Measurements from ENCODE around the gene PNP.

PNP gene

GRCh38 chr14:20515846-20516245, 46.6 kb downstream of the PNP start:
- Histone ChIP-seq H2AFZ (ENCODE audit: low read depth) (no peak overlapping the region), H3K27ac (no peak overlapping the region), H3K79me2 (ENCODE audit: insufficient read depth, low read depth) (no peaks in the 10 kb centered on the region), H3K9ac (no peak overlapping the region), H3K36me3 (ENCODE audit: insufficient read depth) (no peaks in the 10 kb centered on the region), H3K4me3 (IDR thresholded peaks at IDR 0.05; ENCODE audit: insufficient read depth, low read depth, low read length) (no peak overlapping the region), H3K4me2 (no peak overlapping the region), H3K4me1 (ENCODE audit: low read depth, poor library complexity, severe bottlenecking) (no peaks in the 10 kb centered on the region), H4K20me1 (ENCODE audit: insufficient read depth) (no peaks in the 10 kb centered on the region), H3K27me3 (ENCODE audit: insufficient read depth, low read depth) (no peaks in the 10 kb centered on the region)
- no peak for TF ChIP-seq CTCF (conservative IDR thresholded peaks at IDR 0.05; ENCODE audit: low read depth, low read length)

- H3K4me3 ChIP-seq (IDR thresholded peaks at IDR 0.05; ENCODE audit: insufficient read depth, low read depth, low read length): no peak overlapping the region
- H3K4me1 ChIP-seq (ENCODE audit: low read depth, poor library complexity, severe bottlenecking): no peaks in the 10 kb centered on the region
- H2AFZ ChIP-seq (ENCODE audit: low read depth): no peak overlapping the region
- H3K36me3 ChIP-seq (ENCODE audit: insufficient read depth): no peaks in the 10 kb centered on the region
- H3K27ac ChIP-seq: no peak overlapping the region
- H3K4me2 ChIP-seq: no peak overlapping the region
- TF ChIP-seq CTCF (conservative IDR thresholded peaks at IDR 0.05; ENCODE audit: low read depth, low read length): no peak
- H4K20me1 ChIP-seq (ENCODE audit: insufficient read depth): no peaks in the 10 kb centered on the region
- H3K27me3 ChIP-seq (ENCODE audit: insufficient read depth, low read depth): no peaks in the 10 kb centered on the region
- no peaks in the 10 kb centered on the region for H3K79me2 ChIP-seq (ENCODE audit: insufficient read depth, low read depth)
- H3K9ac ChIP-seq: no peak overlapping the region
These were observed 47.7 kb downstream of the PNP start for GRCh38 chr14:20516921-20517320.

GRCh38 chr14:20522332-20522731, 53.1 kb downstream of the PNP start:
- H3K27ac ChIP-seq: no peak overlapping the region
- no peaks in the 10 kb centered on the region for H4K20me1 ChIP-seq (ENCODE audit: insufficient read depth)
- no peak for TF ChIP-seq CTCF (conservative IDR thresholded peaks at IDR 0.05; ENCODE audit: low read depth, low read length)
- H3K79me2 ChIP-seq (ENCODE audit: insufficient read depth, low read depth): no peaks in the 10 kb centered on the region
- no peak overlapping the region for H3K4me2 ChIP-seq
- H2AFZ ChIP-seq (ENCODE audit: low read depth): no peak overlapping the region
- no peaks in the 10 kb centered on the region for H3K4me1 ChIP-seq (ENCODE audit: low read depth, poor library complexity, severe bottlenecking)
- H3K9ac ChIP-seq: no peak overlapping the region
- no peak overlapping the region for H3K4me3 ChIP-seq (IDR thresholded peaks at IDR 0.05; ENCODE audit: insufficient read depth, low read depth, low read length)
- H3K36me3 ChIP-seq (ENCODE audit: insufficient read depth): no peaks in the 10 kb centered on the region
- H3K27me3 ChIP-seq (ENCODE audit: insufficient read depth, low read depth): 0 out of 2 replicates have a peak, but pooled peaks cover 2% of the 10 kb centered on the region

- no peaks in the 10 kb centered on the region for H3K36me3 ChIP-seq (ENCODE audit: insufficient read depth)
- TF ChIP-seq CTCF (conservative IDR thresholded peaks at IDR 0.05; ENCODE audit: low read depth, low read length): no peak
- H3K27ac ChIP-seq: no peak overlapping the region
- no peak overlapping the region for H3K9ac ChIP-seq
- H3K4me3 ChIP-seq (IDR thresholded peaks at IDR 0.05; ENCODE audit: insufficient read depth, low read depth, low read length): no peak overlapping the region
- no peaks in the 10 kb centered on the region for H3K79me2 ChIP-seq (ENCODE audit: insufficient read depth, low read depth)
- no peaks in the 10 kb centered on the region for H3K4me1 ChIP-seq (ENCODE audit: low read depth, poor library complexity, severe bottlenecking)
- H3K4me2 ChIP-seq: no peak overlapping the region
- no peaks in the 10 kb centered on the region for H4K20me1 ChIP-seq (ENCODE audit: insufficient read depth)
- H2AFZ ChIP-seq (ENCODE audit: low read depth): no peak overlapping the region
- 0 out of 2 replicates have a peak, but pooled peaks cover 2% of the 10 kb centered on the region for H3K27me3 ChIP-seq (ENCODE audit: insufficient read depth, low read depth)
These were observed 54.8 kb downstream of the PNP start for GRCh38 chr14:20524027-20524426.

All from KMS-11 (cell line).